IPS-18c (cell line): ENCODE results near the gene FNIP2.
"Not testable (repeated sequence)": the region's sequence is repeated elsewhere in the genome, so short reads cannot be mapped to it uniquely, and the experiment has no call there.

Experiments used
- H3K4me3 ChIP-seq: 2 replicates; pipeline ENCODE4 v1.7.0; 2013; ENCODE audit warnings: low read depth, mild to moderate bottlenecking, low read length, moderate library complexity; ENCODE audit not compliant: insufficient read depth
- H3K9me3 ChIP-seq: one replicate; pipeline ENCODE4 v1.6.1; 2013; ENCODE audit warnings: mild to moderate bottlenecking, low read length, moderate library complexity; ENCODE audit not compliant: control insufficient read depth, insufficient read depth

The FNIP2 gene

DNA sequence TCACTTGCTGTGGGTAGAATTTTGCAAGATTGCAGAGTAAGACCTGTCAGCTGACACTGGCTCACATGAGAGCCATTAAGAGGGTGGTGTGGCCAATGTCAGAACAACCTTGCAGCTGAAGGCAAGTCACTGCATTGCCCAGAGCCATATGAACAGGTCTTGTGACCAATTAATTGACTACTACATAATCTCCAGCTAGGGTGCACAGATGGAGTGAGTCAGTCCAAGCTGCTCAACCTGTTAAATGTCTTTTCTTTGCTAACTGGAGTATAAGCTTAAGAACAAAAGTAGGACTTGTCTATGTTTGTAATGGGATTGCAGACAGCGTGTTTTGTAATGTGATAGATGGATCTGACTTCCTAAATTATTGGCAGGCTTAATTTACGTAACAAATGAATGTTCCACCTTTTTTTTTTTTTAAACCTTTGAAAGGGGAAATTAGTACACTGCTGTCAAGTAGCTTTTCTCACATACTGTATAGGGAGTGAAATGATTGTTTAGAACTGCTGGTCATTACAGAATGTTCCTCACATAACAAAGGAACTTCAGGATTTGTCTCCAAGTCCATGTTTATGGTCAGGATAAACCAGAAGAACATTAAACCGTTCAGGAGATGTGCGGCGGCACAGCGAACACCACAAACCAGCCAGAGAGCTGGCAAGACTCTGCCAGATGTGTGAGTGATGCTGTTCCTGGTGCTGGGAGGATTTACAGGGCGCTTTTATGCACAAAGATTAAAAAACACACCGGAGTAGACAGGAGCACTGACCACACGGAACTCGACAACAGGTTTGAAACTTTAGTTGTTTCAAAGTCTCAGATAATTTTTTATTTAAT, 37.0 kb downstream of the FNIP2 start:
- Histone ChIP-seq H3K9me3 (no peaks in the 10 kb centered on the region), H3K4me3 (no peak overlapping the region)

DNA sequence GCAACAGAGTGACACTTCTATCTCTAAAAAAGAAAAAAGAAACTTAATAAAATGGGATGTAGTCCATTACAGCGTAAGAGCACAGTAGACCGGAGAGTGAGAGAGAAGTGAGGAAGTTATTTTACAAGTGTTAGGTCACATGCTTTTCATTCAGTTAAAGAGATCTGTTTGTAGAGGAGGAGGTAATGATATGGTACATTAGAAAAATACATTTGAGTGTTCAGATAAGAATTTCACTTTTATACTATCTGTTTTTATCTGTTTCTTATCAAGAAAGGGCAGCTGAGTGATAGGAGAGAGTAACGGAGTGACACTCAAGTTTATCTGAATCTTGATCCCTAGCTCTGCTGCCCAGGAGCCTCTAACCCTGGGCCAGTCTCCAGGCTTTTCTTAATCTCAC, 38.9 kb downstream of the FNIP2 start:
- no peaks in the 10 kb centered on the region for H3K9me3 ChIP-seq

DNA sequence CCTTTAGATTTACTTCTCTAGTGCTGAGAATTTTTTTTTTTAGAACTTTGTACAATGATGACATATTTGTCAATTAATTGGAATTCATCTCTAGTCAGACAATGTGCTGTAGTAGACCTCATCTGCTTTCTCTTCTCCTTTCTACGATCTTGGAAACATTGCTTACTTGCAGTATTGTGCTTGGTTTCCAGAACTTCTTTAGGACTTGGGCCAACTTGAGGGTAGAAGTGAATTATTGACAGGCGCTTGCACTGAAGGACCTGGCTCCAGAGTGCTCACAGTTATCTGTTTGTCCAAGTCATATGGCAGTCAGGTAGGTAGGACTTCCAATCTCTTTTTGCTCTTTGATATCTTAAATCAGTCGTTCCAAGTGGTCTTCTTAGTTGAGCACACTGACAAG, 39.6 kb downstream of the FNIP2 start:
- Histone ChIP-seq H3K4me3 (no peak overlapping the region), H3K9me3 (no peaks in the 10 kb centered on the region)

More for the DNA sequence above, 38.9 kb downstream of the FNIP2 start:
- H3K4me3 ChIP-seq, result no peak overlapping the region

DNA sequence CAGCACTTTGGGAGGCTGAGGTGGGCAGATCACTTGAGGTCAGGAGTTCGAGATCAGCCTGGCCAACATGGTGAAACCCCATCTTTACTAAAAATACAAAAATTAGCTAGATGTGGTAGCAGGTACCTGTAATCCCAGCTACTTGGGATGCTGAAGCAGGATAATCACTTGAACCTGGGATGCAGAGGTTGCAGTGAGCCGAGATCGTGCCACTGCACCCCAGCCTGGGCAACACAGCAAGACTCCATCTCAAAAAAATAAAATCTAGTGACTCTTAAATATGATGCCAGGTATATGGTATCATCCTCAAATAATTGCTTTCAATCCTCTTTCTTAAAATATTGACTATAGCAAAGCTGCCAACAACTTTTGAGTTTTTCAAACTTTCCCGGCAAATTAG, 40.4 kb downstream of the FNIP2 start:
- H3K4me3 ChIP-seq, H3K9me3 ChIP-seq: not testable (repeated sequence)

DNA sequence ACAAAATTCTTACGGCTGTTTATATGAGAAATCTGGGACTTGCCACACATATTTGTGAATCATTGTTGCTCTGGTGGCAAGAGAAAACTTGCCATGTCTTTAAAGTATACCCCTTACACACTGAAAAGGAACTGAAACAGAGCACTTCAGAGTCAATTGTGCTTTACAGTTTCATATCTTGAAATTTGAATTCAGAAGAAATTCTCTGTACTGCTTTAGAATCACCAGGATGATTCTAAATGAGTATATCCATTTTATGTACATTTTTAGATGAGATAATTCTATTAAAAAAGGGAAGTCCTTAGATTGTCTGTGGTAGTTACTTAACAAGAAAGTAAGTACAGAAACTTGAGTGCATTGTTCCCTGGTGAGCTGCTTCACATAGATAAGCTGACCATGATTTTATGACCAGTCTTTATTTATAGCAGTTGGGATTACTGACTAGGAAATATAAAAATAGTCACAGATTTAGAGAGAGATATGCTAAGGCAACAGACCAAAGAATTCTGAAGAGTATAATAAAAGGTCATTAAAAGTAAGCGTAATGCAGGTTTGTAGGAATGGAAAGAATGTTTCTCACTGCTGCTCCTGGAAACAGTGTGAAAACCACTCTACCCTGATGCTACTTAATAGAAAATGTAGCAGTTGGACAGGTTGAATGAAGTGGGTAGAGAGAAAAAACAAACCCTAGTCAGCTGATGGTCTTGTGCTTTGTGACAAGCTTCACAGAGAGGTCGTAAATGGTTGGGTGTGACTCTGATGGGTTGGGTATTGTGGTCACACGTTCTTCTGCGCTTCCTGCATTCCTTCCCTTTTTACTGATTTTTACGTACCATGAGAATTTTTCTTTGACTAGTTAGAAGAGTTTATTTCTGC, 41.0 kb downstream of the FNIP2 start:
- H3K9me3 ChIP-seq, result no peaks in the 10 kb centered on the region
- H3K4me3 ChIP-seq, result no peak overlapping the region

DNA sequence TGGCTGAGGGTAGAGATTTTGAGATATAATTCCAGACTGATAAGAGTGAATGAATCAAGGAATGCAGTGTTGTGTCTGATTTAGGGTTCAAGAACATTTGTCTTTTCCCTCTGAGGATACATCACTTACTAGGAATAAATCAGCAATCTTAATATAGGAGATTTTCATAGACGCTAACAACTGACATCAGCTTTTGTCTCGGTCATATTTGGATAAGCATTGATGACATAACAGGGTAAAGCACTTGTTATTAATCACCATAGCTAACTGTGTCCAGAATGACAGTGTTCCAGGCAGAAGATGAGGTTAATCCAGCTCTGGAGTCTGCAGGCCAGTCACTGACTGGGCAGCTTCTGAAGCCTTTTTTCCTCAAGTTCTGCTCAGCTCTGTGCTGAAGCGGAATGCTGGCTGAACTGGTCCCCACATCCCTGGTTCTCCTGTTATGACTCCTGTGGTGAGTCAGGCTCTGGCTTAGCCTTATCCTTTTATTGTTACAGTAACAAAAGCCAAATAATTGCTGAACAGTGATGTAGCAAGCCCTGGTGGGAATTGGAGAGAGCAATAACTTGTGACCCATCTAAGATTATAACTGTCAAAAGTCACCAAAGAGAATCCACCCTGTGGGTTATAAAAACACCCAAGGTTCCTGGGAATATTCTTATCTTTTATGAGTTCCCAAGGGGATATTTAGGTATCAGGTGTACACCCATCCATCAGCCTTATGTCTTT, 41.8 kb downstream of the FNIP2 start:
- Histone ChIP-seq H3K9me3 (no peaks in the 10 kb centered on the region), H3K4me3 (no peak overlapping the region)

DNA sequence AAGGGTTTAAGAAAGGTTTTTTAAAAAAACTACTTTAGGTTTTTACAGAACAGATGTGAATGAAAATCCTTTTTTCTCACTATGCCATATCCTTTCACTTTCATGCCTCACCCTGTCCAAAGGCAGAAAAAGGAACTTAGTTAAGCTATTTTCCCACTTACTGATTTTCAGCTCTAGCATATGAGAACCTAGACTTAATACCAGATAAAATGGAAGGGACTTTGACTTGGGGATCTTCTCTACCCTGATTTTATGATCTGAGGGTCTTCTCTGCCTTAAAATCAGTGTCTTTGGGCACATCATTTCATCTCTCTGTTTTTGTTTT, 42.4 kb downstream of the FNIP2 start:
- H3K9me3 ChIP-seq, result no peaks in the 10 kb centered on the region
- H3K4me3 ChIP-seq, result no peak overlapping the region

DNA sequence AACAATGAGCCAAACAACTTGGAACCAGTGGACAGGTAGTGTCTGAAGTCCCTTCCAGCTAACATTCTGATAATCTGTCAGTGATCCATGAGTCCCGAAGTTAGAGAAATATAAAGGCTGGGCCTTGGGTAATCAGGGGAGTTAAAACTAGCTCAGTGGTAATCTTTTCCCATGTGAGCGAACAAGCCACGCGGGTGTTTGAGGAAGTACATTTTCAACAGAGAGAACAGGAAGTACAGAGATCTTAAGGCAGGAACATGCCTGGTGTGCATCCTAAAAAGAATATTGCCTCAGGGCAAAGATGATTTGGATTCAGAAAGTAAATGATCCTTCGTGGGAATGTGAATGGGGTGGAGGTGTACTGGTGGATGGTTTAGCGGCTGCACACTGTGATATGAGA, 42.9 kb downstream of the FNIP2 start:
- no peak overlapping the region for H3K4me3 ChIP-seq
- no peaks in the 10 kb centered on the region for H3K9me3 ChIP-seq

DNA sequence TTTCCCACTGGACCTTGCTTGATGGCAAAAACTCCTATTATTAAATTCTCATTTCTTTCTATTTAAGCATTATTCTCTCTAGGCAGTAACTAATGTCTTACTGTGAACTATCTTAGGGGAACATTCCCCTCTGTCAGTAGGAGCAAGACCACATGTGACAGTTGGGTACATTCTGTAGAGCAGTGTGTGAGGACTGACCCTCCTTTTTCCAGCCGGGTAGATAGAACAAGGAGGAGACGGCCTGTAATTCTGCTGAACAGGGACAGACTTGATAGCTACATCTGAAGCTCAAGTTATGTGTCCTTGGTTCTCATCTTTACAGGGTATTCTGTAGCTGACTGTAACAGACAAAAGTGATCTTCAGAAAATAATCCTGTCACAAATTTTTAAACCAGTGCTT, 43.3 kb downstream of the FNIP2 start:
- Histone ChIP-seq H3K9me3 (no peaks in the 10 kb centered on the region), H3K4me3 (no peak overlapping the region)

DNA sequence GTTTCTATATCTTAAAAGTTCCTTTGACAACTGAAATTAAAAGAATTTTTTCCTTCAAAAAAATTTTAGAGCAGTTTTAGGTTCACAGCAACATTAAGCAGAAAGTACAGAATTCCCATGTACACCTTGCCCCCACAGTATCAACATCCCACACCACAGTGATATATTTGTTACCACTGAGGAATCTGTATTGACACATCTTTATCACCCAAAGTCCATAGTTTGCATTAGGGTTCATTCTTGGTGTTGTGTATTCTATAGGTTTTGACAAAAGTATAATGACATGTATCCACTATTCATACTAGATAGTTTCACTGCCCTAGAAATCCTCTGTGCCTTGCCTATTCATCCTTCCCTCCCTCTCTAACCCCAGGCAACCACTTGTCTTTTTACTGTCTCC, 43.7 kb downstream of the FNIP2 start:
- H3K9me3 ChIP-seq, result no peaks in the 10 kb centered on the region

DNA sequence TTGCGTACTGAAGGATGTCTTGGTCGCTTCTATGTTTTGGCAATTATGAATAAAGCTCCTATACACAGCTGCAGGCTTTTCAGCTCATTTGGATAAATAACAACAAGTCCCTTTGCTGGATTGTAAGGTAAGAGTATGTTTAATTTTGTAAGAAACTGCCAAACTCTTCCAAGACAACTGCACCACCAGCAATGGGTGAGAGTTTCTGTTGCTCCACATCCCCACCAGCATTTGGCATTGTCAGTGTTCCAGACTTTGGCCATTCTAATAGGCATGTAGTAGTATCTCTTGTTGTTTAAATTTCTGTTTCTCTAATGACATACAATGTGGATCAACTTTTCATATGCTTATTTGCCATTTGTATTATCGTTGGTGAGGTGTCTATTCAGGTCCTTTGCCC, 44.3 kb downstream of the FNIP2 start:
- Histone ChIP-seq H3K4me3 (no peak overlapping the region), H3K9me3 (no peaks in the 10 kb centered on the region)

More for the DNA sequence above, 43.7 kb downstream of the FNIP2 start:
- H3K4me3 ChIP-seq, result no peak overlapping the region

DNA sequence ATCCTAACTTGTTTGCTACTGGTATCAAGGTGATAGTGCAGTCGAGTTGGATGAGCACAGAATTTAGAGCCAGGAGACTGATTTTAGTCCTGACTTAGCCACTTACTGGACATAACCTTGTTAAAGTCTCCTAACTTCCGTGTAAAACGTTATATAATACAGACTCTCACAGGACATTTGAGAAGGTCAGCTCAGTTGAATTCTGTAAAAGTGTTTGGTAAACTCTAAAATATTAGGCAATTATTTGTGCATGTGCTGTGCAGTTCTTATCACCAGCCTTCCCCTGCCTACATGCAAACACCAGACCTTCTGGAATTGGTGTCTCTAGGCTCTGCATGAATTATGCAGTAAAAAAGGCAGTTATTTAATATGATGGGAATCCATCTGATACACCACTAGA, 45.4 kb downstream of the FNIP2 start:
- H3K4me3 ChIP-seq, result no peak overlapping the region
- H3K9me3 ChIP-seq, result no peaks in the 10 kb centered on the region

DNA sequence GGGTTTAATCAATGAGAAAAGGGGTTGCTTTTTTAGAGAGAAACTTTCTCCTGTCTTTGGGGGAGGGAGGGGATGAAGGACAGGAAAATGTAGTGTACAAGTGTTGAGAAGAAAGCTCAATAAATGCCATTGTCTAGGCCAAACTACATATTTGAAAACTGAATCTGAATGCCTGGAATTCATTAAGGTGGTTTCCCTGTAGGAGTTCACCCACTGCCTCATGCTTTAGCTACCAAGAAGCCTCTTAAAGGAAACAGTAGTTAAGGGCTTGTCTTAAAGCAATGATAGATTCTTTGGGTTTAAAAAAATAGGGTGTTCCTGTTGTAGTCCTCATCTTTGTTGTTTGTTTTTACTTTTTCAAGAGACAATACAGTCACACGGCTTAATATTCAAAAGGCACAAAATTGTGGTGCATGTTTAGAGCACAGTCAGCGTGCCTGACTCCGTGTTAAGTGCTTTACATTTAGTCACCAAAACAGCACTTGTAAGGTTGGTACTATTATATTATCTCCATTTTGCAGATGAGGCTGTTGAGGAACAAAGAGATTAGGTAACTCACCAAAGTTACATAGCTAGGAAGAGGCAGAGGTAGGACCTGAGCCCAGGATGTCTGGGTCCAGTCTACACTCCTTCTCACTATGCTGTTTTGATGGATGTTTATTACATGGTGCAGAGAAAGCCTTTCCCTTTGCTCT, 46.0 kb downstream of the FNIP2 start:
- Histone ChIP-seq H3K4me3 (no peak overlapping the region), H3K9me3 (no peaks in the 10 kb centered on the region)

DNA sequence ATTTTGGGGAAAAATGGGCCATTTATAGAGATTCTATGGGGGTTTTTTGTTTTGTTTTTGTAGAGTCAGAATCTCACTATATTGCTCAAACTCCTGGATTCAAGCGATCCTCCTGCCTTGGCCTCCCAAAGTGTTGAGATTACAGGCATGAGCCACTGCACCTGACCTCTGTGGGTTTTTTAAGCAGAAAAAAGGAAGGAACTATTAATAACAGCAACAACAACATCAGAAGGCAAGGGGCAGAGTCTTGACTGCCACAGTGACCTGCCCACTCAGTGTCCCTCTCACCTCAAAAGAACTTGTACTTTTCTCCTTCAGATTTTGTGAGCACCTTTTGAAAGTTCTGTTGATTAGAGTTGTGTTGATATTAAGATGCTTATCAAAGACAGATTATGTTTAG, 48.1 kb downstream of the FNIP2 start:
- Histone ChIP-seq H3K9me3 (no peaks in the 10 kb centered on the region), H3K4me3 (no peak overlapping the region)

DNA sequence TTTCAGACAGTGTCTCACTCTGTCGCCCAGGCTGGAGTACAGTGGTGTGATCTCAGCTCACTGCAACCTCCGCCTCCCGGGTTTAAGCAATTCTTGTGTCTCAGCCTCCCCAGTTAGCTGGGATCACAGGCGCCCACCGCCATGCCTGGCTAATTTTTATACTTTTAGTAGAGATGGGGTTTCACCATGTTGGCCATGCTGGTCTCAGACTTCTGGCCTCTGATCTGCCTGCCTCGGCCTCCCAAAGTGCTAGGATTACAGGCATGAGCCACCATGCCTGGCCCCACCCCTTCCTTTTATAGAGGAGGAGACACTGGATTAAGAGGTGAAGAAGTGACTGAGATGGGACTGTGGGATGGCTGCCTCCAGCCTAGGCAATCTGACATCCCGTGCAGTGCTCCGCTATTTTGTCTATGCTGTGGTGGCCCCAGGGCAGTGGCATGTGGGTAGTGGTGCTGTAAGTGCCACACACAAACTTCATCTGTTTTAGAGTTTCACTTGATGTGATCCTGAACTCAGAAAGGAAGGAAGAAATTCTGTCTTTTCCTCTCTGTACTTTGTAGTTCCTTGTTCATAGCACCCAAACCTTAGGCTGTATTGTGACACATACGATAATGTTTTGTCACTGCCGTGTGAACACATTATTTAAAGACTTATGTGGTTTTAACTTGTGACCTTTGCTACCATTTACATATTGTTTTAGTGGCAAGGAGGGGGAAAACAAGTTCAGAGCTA, 48.9 kb downstream of the FNIP2 start:
- Histone ChIP-seq H3K4me3 (no peak overlapping the region), H3K9me3 (no peaks in the 10 kb centered on the region)

DNA sequence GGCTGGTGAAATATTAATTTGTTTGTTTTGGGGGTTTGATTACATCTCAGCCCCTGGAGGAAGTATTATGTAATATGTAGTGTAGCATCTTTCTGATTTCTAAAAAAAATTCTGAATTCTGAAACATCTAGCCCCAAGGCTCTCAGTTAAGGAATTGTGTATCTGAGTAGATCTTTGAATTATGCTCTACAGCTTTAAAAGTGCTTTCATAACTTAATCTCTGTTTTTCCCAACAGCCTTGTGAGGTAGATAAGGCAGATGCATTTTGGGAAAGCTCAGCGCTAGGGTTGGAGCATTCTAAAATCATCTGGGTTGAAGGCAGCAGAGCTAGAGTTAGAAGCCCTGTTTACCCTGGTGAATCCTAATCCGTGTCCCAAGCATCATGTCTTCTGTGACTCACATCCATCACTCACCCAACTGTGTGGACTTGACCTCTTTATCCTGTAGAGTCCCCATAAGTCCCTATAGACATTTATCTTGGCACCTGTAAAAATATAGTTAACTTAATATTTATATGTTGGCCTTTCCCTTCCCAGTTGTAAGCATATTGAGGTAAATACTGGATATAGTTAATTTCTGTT, 49.8 kb downstream of the FNIP2 start:
- no peaks in the 10 kb centered on the region for H3K9me3 ChIP-seq
- no peak overlapping the region for H3K4me3 ChIP-seq
